Kidney tubule cell (primary cell): ENCODE measurements around the gene MRPL37.
A peak's percentile ranks its signal among the peaks of the same experiment; 100 is the strongest.

ENCODE experiments used
- DNase-seq: peaks from one replicate; pipeline ENCODE4 v3.0.0-alpha.2; 2018; ENCODE audit warnings: low spot score

MRPL37 gene

DNA sequence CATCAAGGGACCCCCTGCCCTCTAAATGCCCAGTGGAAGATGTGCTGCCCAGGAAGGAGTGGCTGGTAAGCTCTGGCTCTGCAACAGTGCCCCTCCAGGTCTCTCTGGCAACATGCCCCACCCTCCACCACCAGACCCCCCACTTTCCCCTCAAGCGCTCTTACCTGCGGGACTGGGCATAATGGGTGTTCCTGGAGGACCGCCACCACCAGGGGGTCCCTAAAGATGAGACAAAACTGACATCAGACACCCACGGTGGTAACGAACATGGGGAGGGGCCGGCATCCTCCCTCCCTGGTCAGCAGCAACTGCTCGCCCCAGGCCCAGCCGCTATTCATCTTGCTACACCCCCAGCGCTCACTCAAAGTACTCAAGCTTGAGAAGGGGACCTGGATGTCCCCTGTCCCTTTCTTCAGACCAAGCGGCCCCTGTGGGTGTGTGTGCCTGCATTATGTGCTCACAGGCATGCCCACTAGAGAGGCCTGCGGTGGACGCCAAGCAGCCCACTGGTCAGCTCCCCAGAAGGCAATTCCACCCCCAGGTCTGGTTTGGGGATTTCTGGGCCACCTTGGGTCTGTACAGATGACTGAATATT lies 40.9 kb downstream of the MRPL37 start:
- DNase-seq: no peak

DNA sequence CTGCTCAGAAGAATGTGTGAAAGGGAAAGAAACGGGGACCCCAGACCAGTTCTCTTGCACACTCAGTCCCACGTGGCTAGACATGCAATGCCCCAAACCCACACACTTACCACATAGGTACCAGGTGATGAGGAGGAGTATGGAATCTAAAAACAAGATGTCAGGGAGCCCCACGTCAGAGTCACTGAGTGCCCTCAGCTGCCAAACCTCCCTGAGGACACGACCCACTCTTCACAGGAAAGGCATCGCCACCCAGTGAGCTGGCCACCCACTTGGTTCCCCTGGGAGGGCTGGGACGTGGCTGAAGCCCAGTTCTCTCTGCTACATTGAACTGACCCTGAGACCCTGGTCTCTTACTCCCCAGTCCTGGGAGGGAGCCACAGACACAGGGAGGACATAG lies 41.4 kb downstream of the MRPL37 start:
- no peak for DNase-seq

DNA sequence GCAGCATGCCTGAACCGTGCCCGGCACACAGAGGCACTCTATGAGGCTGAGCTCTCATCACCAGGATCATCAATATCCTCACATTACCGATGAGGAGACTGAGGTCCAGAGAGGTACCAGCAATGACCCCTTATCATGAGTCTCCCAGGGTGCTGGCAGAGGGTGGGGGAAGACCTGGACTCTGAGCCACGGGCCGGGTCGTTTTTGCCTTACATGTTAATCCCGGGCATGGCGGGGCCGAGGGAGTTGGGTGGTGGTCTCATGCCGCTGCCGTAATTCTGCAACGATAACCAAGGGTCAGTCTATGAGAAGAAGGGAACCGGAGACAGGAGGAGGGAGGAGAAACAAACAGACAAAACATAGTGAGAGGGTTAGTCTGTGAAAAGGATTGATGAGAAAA lies 43.1 kb downstream of the MRPL37 start:
- DNase-seq: no peak

DNA sequence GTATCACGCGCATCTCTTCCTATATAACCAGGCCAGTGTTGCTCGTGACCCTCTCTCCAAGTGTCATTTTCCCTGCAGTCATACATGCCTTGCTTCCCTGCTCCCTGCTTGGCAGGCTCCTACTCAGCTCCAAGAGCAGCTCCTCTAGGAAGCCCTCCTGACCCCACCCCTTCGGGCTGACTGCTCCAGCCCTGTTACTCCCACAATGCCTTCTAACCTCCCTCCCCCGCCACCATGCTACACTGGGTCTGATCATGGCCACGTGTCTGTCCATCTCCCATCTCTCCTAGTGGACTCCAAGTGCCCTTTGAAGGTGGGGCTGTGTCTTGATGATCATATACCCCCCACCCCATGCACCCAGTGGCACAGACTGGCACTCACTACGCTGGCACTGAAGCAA lies 44.7 kb downstream of the MRPL37 start:
- no peak for DNase-seq

DNA sequence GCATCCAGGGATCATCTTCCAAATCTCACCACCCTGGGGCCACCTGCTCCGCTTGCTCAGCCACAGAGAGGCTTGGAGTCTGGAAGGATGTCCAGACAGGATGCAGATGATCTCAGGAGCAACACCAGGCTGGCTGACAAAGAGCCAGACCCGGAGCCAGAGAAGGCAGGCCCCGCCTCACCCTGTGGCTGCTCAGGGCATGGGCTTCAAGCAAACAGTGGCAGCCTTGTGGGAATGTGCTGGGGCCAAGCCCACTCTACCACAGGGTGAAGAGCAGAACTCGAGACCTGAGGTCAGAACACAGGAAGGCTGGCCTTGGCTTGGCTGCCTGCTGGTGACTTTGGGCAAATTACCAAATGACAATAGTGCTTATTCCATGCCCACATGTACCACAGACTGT lies 45.5 kb downstream of the MRPL37 start:
- DNase-seq: no peak

DNA sequence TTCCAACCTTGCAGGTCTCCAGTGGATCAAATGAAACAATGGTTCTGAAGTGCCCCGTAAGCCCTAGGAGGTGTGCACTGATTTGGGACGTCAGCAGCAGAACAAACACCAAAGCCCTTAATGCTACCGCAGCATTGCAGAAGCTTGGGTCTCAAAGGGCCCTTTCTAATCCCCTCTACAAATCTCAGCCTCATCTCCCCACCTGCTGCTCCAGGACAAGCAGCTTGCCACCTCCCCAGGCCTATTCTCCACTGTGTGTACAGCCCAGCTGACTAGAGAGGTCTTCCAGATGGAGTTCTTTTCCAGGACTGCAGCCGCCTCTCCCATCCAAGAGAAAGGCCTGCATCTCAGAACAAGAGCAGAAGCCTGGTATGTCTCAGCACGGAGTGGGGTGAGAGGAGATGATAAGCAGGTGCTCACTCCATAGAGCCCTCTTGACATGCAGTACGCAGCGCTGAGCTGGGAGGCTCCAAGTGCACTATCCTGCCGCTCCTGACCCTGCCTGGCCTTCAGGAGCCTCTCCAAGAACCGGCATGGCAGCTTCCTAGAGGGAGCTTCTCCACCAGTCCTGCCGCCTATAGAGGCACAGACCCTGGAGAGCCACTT lies 46.3 kb downstream of the MRPL37 start:
- DNase-seq: no peak

DNA sequence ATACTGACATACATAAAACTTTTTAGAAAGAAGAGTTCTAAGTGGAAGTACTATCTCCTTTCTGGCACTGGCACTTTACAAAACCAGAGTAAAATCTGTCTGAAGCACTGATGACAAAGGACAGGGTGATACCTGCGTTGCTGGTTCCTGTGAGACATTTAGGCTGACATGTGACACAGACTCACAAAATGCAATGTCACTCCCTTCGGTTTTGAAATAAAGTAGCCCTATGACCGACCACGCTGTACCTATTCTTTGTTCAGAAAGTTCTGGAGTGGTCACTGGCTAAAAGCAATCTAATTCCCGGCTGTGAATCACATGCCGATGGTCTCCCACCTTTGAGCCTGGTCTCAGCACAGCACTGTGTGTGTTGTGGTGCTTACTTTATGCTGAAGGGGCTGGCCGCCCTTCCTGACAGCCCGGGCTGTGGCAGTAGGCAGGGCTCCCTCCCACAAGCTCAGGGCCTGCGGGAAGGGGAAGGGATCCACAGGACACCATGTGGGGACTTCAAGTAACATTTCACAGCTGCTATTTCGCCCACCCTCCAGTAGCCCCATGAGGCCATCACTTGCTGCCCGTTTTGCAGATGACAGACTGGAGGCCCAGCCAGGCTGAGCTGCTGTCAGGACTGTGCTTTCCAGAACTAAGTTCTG lies 48.0 kb downstream of the MRPL37 start:
- no peak for DNase-seq

DNA sequence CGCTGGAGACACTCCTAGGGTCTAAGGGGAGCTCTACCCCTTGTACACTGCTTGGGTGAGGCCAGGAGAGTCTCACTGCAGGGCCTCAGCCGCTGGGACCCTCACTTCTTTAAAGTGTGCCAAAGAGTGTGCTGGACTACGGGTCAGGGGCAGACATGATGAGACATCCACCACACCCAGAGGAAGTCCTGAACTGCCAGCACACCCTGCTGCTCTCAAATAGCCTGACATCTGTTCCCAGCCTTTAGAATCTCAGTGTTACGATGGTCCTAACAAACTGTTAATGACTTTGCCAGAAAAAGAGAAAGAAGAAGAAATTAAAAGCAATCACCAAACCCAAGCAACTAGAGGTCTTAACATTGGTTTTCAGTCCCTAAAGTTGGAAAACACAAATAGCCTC lies 49.0 kb downstream of the MRPL37 start:
- no peak for DNase-seq

DNA sequence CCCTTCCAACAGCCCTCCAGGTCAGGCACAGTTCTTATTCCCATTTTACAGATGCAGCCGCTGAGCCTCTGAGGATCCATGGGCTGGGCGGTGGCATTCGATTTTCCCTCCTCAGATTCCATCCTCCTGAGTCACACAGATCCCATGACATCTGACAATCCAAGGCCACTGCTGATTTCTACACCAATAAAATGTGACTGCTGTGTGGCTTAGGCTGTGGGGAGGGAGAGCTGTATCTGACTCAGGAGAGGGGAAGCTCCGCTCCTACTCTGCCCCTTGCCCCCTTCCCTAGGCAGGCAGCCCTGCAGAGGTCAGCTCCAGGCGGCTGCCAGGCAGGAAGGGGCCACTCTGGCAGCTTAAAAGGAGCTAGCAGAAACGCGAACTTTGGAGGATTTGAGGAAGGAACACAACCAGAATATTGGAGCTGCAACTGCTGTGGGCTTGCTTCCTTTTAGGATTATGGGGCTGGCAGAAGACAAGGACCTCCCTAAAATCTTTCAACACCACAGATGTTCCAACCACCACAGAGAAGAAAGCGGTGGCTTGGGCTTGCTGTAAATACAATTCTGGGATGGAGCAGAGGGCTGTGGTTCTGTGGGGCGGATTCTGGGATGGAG lies 50.0 kb downstream of the MRPL37 start:
- peak; percentile 74 for DNase-seq

DNA sequence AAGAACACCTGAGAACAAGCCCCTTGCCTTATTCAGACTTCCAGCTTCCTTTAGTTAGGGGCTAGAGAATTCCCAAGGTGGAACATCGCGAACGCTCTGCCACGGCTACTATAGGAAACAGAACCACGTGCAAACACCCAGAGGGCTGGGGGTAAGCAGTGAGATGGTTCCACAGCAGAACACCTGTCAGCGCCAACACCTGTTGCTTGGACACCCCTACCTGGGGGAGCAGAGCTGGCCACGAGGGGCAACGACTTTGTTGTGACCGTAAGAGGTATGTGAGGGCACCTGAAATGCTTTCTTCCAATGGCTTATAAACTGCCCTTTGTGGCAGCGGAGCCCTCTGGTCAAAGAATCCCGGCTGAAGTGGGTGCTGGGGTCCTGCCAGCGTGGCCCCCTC lies 50.7 kb downstream of the MRPL37 start:
- no peak for DNase-seq

DNA sequence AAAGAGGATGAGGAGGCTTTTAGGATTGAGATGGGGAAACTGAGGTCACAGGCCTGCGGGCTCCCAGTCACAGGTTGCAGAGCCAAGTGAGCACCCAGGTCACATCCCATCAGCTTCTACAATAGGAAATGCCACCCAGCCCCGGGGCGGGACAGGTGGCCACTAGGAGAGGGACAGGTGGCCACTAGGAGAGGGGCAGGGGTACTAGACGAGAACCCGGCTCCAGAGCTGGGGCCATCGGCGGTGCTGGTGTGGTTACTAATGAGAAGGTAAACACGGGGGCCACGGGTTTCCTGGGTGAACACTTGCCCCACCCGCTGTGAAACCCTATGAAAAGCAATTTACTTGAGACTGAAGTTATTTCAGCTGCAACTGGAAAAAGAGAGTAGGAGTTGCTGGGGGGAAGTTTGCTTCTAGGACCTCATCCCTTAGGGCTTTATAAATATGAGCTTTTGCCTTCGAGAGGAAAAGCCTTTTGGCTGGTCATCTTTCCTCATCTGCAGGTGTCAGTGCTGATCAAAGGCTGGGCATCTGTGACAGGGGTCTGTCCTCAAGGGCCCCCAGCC lies 52.5 kb downstream of the MRPL37 start:
- DNase-seq: no peak

DNA sequence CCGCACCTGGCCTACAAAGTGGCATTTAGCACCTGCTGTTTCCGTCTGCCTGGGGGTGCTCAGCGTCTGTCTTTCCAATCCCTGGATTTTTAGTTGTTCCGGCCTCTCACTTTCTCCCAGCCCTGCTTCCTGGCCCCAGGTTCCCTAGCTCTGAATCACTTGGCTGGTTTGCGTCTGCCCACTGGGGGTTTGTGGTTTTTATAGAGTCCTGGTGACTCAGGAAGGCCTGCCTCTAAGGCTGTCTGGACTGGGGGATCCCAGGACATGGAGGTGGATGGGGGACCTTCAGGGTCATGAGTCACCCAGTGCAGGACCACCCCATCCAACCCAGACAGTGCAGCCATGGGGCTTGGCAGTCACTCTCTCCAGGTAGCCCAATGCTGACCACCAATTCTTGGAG lies 53.5 kb downstream of the MRPL37 start:
- peak; percentile 90 for DNase-seq

DNA sequence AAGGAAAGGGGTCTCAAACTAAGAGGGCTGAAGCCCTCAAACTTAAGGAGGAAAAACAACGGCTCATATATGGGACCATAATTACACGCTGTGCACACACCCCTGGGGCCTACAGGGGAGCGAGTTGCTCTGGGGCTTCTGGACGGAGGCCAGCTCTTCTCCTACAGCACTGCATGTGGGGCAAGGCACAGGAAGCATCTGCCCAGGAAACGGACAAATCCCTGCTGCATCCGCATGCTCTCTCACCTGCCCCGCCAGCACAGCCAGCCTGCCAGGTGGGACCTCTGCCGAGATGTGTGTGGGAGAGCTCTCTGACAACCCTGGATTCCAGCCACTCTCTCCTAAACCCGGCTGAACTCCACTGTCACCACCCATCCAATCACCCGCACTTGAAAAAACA lies 54.1 kb downstream of the MRPL37 start:
- DNase-seq: no peak

DNA sequence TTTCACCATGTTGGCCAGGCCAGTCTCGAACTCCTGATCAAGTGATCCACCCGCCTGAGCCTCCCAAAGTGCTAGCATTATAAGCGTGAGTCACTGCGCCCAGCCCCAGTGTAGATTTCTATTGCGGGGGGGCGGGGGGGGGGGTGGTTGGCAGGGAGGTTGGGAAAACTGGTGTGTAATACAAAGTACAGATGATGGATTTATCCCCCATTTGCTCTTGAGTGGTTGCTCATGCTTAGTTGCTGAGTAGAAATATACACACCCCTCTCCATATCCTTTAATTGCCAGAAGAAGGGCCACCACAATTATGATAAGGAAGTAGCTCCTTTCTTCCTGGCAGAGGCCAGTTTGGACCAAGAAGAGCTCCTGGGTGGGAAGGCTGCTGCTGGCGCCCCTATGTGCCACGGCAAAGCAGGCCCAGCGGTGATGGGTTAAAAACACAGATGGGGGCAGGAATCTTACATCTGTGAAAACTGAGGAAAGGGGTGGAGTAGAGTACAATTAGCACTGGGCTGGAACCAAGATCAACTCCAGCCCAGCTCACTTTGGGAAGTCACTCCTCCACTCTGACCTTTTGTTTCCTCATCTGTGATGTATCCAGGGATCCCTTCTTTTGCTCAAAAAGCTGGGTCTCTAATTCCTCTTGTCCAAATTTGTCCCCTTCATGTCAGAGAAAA lies 55.2 kb downstream of the MRPL37 start:
- no peak for DNase-seq

DNA sequence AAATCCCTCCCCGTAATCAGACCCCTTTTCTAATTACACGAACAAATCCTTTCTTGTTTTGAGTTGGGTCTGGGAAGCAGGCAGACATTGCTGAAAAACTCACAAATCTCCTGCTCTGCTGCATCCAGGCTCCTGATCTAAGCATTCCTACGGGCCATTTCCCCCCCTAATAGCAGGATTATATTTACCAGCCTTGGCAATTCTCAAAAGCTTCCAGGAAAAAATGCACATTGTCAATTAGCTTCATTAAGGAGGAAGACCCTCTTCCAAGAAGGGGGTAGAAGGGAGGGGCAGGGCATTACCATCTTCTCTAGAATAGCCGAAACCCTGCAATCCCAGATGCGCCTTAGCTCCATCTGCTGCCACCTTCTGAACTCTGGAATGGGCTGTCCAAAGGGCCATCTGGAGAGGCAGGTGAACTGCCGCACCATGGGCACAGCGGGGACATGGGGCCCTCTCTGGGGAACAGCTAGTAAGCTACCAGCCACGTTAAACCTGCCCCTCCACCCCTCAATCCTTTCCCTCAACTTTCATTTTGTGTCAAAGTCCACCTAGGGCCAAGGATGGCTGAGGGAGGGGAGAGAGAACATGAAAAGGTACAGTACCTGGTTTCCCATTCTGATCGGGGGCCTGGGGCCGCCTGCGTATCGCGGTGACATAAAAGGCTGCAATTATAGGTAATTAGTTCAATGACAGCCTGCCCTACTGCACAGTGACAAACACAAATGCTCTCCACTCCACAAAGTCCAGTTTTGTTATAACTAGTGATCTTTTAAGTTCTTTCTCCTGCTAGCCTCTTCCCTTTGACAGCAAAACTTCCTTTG lies 56.8 kb downstream of the MRPL37 start:
- DNase-seq: no peak

DNA sequence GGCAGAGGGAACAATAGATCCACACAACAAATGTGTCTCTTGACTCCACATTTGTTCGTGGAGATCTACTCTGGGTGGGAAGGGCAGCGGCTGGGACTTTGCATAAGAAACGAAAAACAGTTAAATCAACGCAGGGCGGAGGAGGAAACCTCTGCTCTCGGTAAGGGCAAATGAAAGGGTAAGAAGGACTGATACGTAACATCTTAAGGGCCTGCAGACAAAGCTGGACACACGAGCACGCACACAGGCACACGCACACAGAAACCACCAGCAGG lies 57.3 kb downstream of the MRPL37 start:
- DNase-seq: no peak

DNA sequence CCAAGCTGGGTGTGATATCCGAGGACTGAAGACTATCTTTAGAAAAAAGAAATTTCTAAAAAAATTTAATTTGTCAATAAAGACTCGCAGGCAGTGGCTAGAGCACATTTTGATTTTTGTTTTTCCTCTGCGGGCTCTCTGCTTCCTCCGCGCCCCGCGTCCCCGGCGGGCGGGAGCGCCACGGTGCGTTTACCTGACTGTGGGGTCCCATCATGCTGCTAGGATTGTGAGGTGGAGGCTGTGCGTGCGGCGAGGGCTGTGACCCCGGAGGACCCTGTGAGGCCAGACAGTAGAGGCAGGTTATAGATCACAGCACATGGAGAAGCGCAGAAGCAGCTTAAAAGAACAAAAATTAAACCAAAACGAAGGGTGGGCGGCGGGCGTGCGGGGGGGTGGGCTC lies 57.9 kb downstream of the MRPL37 start:
- DNase-seq: no peak

DNA sequence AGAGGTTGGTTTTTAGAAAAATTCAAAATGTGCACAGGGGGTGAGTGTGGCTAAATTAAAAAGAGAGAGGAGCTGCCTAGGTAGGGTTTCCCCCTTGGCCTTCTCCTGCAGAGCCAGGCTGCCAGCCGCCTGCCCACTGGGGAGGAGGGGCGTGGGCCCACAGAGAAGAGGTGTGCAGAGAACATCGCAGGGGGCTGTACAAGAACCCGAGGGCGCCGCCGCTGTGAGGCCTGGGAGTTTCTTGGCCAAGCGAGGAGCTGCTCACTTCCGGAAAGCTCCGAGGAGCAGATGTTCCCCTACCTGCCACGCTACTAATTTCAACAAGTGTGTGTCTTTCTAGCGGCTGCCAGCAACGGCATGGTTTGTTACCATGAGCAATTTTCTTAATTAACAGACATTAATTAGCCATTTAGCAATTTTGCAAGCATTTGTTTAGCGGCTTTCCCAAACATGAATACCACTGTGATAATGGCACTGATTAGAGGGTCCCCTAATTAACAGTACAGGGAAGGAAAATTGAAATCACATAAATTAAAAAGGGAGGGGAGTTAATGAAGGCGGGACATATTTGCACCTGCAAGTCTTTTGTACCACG lies 59.7 kb downstream of the MRPL37 start:
- no peak for DNase-seq

DNA sequence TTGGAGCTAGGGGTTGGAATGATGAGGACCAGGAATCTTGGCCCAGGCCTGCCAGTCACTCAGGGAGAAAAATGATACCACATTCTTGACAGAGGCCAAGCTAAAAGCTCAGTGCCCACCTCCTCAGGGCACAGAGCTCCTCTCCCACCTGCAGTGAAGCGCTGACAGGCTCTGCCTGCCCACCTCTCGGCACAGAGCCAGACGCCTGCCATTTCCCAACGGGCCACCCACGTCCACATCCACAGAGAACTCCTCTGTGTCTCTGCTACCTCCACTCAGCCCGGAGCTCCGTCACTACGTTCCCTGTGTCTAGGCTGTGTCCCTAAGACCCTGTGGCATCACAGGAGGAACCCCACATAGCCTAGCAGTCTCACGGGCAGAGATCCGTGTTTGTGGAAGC lies 60.8 kb downstream of the MRPL37 start:
- no peak for DNase-seq

DNA sequence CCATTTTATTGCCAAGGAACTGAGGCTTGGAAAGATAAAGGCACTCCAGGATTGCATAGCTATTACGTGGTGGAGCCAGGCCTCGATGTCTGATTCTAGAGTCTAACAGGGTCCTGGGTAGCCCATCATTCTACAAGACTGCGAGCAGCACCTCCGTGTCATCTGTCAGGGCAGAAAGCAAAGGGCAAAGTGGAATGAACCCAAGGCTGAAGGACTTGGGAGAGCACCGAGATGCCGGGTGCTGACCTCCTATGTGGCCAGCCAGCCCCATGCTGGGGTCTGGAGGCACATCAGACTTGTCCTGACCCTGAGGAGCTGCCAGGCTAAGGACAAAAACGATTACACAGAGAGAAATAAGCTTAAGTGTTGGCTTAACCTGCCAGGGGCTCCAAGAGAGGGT lies 62.3 kb downstream of the MRPL37 start:
- no peak for DNase-seq

DNA sequence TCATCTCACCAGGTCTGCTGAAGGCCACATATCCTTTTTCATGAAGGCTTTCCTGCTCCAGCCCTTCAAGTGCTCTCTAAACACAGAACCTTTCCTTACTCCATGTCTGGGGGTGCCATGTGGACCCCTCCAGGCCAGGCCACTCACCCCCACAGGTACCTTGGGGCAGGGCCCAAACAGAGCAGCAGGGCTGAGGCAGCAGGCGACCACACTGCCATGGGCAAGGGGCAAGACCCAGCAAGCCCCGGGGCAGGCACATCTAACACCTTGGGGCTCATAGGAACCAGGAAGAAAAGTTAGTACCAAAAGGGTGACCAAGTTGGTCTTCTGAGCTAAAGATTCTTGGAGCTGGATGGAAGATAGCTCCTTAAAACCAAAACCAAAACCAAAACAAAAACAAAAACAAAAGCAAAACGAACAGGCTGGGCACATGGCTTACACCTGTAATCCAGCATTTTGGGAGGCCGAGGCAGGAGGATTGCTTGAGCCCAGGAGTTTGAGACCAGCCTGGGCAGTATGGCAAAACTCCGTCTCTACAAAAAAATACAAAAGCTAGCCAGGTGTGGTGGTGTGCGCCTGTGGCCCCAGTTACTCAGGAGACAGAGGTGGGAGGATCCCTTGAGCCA lies 63.7 kb downstream of the MRPL37 start:
- DNase-seq: no peak
